ENCODE results near the gene ATL2.
"Not testable (repeated sequence)": the region's sequence is repeated elsewhere in the genome, so short reads cannot be mapped to it uniquely, and the experiment has no call there.

Gene ATL2

DNA sequence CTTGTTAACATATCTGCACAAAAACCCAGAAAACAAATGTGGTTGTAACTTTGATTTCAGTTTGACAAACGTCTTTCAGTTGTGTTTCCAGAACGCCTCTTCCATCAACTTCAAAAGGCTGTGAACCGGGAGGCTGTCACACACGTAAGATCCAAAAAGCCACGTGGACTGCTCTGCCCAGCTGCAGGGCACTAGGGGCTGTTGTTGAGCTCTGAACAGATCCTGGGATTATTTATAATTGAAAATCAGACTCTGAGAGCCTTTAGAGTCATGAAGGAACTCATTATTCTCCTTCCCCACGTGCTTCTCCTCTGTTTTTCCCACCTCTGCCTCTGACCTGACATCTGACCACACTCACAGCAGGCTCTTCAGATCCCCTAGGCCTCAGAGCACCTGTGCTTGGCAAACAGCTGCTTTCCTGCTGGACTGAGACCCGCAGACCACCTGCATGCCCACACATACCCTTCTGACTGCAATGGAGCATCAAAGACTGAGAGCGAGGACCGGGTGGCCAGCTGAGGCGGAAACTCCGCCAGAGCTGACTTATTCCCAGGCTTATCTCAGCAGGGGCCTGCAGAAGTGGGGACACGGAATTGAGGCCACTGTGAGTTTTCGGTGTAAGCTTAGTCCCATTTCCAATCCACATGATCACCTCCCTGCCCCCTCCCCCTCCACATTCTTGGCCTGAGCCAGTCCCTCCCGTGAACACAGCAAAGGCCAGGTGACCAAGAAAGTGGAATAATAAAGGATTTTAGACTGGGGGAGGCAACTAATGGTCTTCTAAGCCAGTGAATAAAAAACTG, 114.8 kb downstream of the ATL2 start:
- ChIA-PET POLR2A (no interaction called here), CTCF (interaction anchor here (0.8 to 1.6 kb wide), 4 partner anchors 12 to 277 kb away, joined by 3 to 6 read pairs (median 4); no protein-coding TSS in a partner anchor)
- no peak for DNase-seq (ENCODE audit: low read depth, low spot score)
- TF ChIP-seq, protein P1, sequence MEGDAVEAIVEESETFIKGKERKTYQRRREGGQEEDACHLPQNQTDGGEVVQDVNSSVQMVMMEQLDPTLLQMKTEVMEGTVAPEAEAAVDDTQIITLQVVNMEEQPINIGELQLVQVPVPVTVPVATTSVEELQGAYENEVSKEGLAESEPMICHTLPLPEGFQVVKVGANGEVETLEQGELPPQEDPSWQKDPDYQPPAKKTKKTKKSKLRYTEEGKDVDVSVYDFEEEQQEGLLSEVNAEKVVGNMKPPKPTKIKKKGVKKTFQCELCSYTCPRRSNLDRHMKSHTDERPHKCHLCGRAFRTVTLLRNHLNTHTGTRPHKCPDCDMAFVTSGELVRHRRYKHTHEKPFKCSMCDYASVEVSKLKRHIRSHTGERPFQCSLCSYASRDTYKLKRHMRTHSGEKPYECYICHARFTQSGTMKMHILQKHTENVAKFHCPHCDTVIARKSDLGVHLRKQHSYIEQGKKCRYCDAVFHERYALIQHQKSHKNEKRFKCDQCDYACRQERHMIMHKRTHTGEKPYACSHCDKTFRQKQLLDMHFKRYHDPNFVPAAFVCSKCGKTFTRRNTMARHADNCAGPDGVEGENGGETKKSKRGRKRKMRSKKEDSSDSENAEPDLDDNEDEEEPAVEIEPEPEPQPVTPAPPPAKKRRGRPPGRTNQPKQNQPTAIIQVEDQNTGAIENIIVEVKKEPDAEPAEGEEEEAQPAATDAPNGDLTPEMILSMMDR (IDR thresholded peaks at IDR 0.05; ENCODE audit: insufficient read depth, low read length, missing control alignments) = no peak
- no peak overlapping the region for H3K4me3 ChIP-seq (ENCODE audit: low read depth, low read length)

DNA sequence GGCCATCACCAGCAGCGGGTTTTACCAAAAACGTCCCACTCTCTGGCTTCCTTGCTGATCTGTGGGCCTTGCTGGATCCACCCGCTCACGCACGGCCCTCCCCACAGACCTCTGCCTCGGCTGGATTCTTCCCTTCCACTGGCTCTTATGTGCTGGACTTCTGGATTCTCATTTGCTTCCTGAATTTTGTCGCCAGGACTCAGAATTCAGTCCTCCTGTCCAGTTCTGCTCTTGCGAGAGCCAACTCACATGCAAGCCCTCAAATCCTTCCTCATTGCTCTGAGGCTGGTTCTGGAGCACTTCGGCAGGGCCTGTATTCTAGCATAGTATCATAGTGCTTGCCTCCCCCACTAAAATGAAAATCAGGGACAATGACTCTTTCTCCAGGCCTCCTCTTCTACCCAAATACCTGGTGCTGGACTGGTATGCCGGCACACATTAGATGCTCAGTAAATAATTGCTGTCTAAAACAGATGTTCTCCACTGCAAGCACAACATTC, 115.5 kb downstream of the ATL2 start:
- H3K4me3 ChIP-seq (ENCODE audit: low read depth, low read length) = no peak overlapping the region
- ChIA-PET CTCF (interaction anchor here (0.8 to 1.3 kb wide), 2 partner anchors 13 to 15 kb away, joined by 4 to 6 read pairs; no protein-coding TSS in a partner anchor), POLR2A (no interaction called here)
- TF ChIP-seq, protein P1 (IDR thresholded peaks at IDR 0.05; ENCODE audit: insufficient read depth, low read length, missing control alignments) = no peak
- no peak for DNase-seq (ENCODE audit: low read depth, low spot score)

DNA sequence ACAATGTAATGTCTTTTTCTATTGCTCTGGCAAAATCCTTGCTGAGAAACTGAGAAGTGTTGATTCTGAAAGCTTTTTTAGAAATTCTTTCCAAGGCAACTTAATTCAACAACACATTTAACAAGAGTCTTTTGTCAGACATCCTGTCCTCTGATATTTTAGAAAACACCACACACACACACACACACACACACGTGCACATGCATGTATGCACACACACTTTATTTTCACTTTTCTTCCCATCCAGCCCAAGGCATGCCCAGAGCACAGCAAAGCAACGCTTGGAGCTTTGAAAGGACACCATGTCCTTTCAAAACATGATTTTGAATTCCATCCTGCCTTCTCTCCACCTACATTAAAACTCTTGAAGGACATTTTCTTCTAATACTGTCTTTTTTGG, 116.1 kb downstream of the ATL2 start:
- ChIA-PET POLR2A (no interaction called here), CTCF (interaction anchor here (2.1 kb wide), 1 partner anchor 279 kb away, joined by 7 read pairs; no protein-coding TSS in a partner anchor)
- no peak for DNase-seq (ENCODE audit: low read depth, low spot score)
- TF ChIP-seq, protein P1 (IDR thresholded peaks at IDR 0.05; ENCODE audit: insufficient read depth, low read length, missing control alignments) = no peak
- no peak overlapping the region for H3K4me3 ChIP-seq (ENCODE audit: low read depth, low read length)

DNA sequence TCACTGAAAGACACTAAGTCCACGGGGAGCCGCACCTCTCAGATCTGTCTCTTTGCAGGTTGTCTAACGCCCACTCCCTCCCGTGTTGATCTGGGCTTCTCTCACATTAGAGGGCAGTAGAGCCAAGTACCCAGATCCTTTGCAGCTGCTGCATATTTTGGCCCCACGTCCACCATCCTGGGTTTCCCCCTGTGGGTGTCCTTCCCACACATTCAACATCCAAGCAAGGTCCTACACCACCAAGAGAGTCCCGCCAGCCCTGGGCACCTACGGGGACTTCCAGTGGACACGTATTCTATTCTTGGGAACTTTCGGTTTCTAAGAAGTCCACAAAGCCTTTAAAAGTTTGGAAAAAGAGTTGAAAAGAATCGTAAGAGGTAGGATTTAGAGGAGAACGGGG, 116.6 kb downstream of the ATL2 start:
- POLR2A ChIA-PET = no interaction called here
- DNase-seq (ENCODE audit: low read depth, low spot score) = no peak
- CTCF ChIA-PET = interaction anchor here (1.0 to 2.1 kb wide), 2 partner anchors 147 to 278 kb away, joined by 3 to 7 read pairs; no protein-coding TSS in a partner anchor
- TF ChIP-seq, protein P1 (IDR thresholded peaks at IDR 0.05; ENCODE audit: insufficient read depth, low read length, missing control alignments) = no peak
- no peak overlapping the region for H3K4me3 ChIP-seq (ENCODE audit: low read depth, low read length)

DNA sequence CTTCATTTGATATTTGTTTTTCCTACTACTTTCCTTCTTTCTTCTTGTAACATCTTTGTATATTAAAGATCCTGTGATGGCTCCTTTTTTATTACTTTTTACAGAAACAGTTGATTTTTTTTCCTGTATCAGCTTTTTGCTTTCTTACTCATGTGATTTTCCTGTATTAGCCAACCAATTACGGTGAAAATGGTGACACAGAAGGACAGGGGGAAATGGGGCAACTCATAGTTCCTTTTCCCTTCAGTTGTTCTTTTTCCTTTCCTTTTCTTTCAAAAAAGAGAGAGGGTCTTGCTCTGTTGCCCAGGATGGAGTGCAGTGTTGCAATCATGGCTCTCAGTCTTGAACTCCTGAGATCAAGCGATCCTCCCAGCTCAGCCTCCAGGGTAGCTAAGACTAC, 117.8 kb downstream of the ATL2 start:
- TF ChIP-seq, protein P1 (IDR thresholded peaks at IDR 0.05; ENCODE audit: insufficient read depth, low read length, missing control alignments) = no peak
- ChIA-PET POLR2A (no interaction called here), CTCF (interaction anchor here (1.0 to 2.1 kb wide), 4 partner anchors 15 to 277 kb away, joined by 3 to 8 read pairs (median 6); no protein-coding TSS in a partner anchor)
- no peak overlapping the region for H3K4me3 ChIP-seq (ENCODE audit: low read depth, low read length)
- no peak for DNase-seq (ENCODE audit: low read depth, low spot score)

DNA sequence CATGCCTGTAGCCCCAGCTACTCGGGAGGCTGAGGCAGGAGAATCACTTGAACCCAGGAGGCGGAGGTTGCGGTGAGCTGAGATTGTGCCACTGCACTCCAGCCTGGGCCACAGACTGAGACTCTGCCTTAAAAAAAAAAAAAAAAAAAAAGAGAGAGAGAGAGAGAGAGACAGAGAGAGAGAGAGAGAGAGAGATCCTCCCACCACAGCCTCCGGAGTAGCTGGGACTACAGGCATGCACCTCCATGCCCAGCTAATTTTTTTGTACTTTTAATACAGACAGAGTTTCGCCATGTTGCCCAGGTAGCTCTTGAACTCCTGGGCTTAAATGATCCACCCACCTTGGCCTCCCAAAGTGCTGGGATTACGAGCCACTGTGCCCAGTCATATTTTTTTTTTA, 119.4 kb downstream of the ATL2 start:
- DNase-seq (ENCODE audit: low read depth, low spot score); CTCF ChIA-PET; H3K4me3 ChIP-seq (ENCODE audit: low read depth, low read length); POLR2A ChIA-PET: not testable (repeated sequence)
